PC-9 (cell line): ENCODE results near the gene PKNOX2. TPM values are rescaled to one million over a fixed set of nuclear protein-coding genes. Genes with fewer than 3 reads are reported as not detected.

ENCODE experiments used
- BruUV-seq: library from RNA; stranded (reverse); fragments of 400-500 nt; replicated peaks from 2 replicates; lab custom pipeline; 2021; lab: Mats Ljungman, UMichigan
- CTCF ChIA-PET: fragments of 300-600 bp; sonication (Branson Sonifier 250); formaldehyde crosslinking; loops from one replicate; lab custom pipeline; 2022; ENCODE audit warnings: antibody characterized with exemption; lab: Charles Lee
- POLR2A ChIA-PET: fragments of 300-600 bp; sonication (Branson Sonifier 250); formaldehyde crosslinking; loops from one replicate; lab custom pipeline; 2022; ENCODE audit warnings: antibody characterized with exemption; ENCODE audit not compliant: unreplicated experiment; lab: Charles Lee
- DNase-seq, 2 experiments: peaks; one replicate each; pipeline versions ENCODE4 v3.0.0 to v3.0.0-alpha.2; 2015 to 2022; ENCODE audit warnings: mixed read lengths in 1 of 2
- H2AFZ ChIP-seq: fragments of 200-600 bp; sonication (generic); 2 replicates; pipeline ENCODE4 v1.8.1; 2017; ENCODE audit warnings: antibody characterized with exemption
- H3F3A ChIP-seq: fragments of 200-600 bp; sonication (generic); 2 replicates; pipeline ENCODE4 v1.8.1; 2017; ENCODE audit warnings: antibody characterized with exemption, mild to moderate bottlenecking, low read depth; ENCODE audit not compliant: insufficient read depth
- H3K27ac ChIP-seq: fragments of 200-600 bp; sonication (generic); 2 replicates; pipeline ENCODE4 v1.6.1; 2016; ENCODE audit warnings: mixed run types
- H3K27me3 ChIP-seq: fragments of 200-600 bp; sonication (generic); 2 replicates; pipeline ENCODE4 v1.6.1; 2016; ENCODE audit warnings: low read depth, mixed run types; ENCODE audit not compliant: insufficient read depth
- H3K36me3 ChIP-seq: fragments of 200-600 bp; sonication (generic); 2 replicates; pipeline ENCODE4 v1.6.1; 2016; ENCODE audit warnings: low read depth, mixed run types
- H3K4me1 ChIP-seq: fragments of 200-600 bp; sonication (generic); replicated peaks from 2 replicates; pipeline ENCODE4 v1.6.1; 2016; ENCODE audit warnings: mixed run types; ENCODE audit not compliant: insufficient read depth
- H3K4me2 ChIP-seq: fragments of 200-600 bp; sonication (generic); 2 replicates; pipeline ENCODE4 v1.6.1; 2017; ENCODE audit warnings: mixed run types
- H3K4me3 ChIP-seq: fragments of 200-600 bp; sonication (generic); 2 replicates; pipeline ENCODE4 v1.6.1; 2016; ENCODE audit warnings: mixed run types
- H3K79me2 ChIP-seq: fragments of 200-600 bp; sonication (generic); 2 replicates; pipeline ENCODE4 v1.6.1; 2017; ENCODE audit warnings: low read depth, mixed run types
- H3K9me2 ChIP-seq: fragments of 200-600 bp; sonication (generic); 2 replicates; pipeline ENCODE4 v1.8.1; 2017; ENCODE audit warnings: mild to moderate bottlenecking; ENCODE audit not compliant: insufficient read depth
- H3K9me3 ChIP-seq: fragments of 200-600 bp; sonication (generic); 2 replicates; pipeline ENCODE4 v1.8.1; 2016; ENCODE audit warnings: low read depth; ENCODE audit not compliant: insufficient read depth
- H4K20me1 ChIP-seq: fragments of 200-600 bp; sonication (generic); 2 replicates; pipeline ENCODE4 v1.8.1; 2017; ENCODE audit not compliant: insufficient read depth
- CTCF ChIP-seq: fragments of 200-600 bp; sonication (generic); conservative IDR thresholded peaks from 2 replicates; pipeline ENCODE4 v1.6.1; 2017; ENCODE audit warnings: mixed run types, antibody characterized with exemption, mild to moderate bottlenecking, moderate library complexity
- EZH2 ChIP-seq: fragments of 200-600 bp; sonication (generic); IDR thresholded peaks from 2 replicates; pipeline ENCODE4 v1.8.0; 2017; ENCODE audit warnings: antibody characterized with exemption, low read depth
- intact Hi-C: fragments of 100-400 bp; cut with micrococcal nuclease; formaldehyde crosslinking; loops from one replicate; pipeline ENCODE4 v1.10.0; 2022; ENCODE audit not compliant: unreplicated experiment
- total RNA-seq: library from RNA; stranded (reverse); gene quantifications from 2 replicates; pipeline ENCODE4 v1.2.3, GENCODE V29; 2021

PKNOX2 gene
- total RNA-seq, 1 experiment from 2014 or later: not detected

DNA sequence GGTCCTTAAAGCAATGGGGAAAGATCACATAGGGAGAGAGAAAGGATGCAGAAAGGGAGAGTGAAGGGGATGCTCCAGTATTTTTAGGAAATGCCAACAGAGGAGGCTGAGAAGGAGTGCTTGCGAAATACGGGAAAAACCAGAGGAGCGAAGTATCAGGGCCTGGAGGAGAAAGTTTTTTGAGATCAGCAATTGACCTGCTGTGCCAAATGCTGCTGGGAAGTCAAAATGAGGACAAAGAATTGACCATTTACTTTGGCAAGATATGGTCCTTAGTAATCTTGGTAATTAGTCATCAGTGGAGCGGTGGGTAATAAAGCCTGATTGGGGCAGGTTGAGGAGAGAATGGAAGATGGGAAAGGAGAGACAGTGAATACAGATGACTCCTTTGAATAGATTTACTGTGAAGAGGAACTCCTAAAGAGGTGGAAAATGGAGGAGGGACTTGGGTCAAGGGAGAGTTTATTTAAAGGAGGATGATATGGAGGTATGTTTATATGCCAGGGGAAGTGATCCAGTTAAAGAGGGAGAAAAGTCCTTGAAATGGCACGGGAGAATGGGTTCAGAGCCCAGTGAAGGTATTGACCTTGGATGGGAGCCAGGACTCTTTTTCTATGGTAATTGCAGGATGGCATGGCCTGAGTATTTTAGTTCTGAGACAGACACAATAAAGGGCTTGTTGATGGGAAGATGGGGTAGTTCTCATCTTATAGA, 111.5 kb downstream of the PKNOX2 start:
- intact Hi-C loops: no loop called here

DNA sequence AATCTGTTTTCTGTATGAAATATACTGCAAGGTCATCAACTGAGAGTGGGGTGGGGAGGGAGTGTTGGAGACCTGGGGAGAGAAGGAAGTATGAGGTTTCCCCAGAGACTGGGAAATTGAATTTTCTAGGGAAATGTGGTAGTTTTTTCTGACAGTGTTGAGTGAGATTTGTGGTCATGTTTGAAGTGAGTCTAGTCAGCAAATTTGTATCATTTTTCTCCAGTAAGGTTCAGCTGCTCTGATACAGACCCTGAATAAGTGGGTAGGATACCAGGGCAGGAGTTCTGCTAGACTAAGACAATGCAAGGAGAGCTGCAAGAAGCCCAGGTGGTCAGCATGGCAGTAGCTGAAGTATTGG, 112.0 kb downstream of the PKNOX2 start:
- no peaks in the 10 kb centered on the region for H3K9me2 ChIP-seq
- DNase-seq: no peak
- H3K79me2 ChIP-seq: no peaks in the 10 kb centered on the region
- H3K27me3 ChIP-seq: 0 out of 2 replicates have a peak, but pooled peaks cover 7% of the 10 kb centered on the region
- no peak for TF ChIP-seq EZH2
- TF ChIP-seq CTCF: no peak
- H3K27ac ChIP-seq: no peak overlapping the region
- no peaks in the 10 kb centered on the region for H3F3A ChIP-seq
- BruUV-seq: no TSS peak
- H3K4me1 ChIP-seq: no peaks in the 10 kb centered on the region
- H3K9me3 ChIP-seq: no peaks in the 10 kb centered on the region
- POLR2A ChIA-PET: no interaction called here
- no peaks in the 10 kb centered on the region for H4K20me1 ChIP-seq
- CTCF ChIA-PET: no interaction called here
- no peak overlapping the region for H3K4me2 ChIP-seq
- H3K36me3 ChIP-seq: no peaks in the 10 kb centered on the region
- no peak overlapping the region for H3K4me3 ChIP-seq
- intact Hi-C loops: no loop called here
- H2AFZ ChIP-seq: no peak overlapping the region

More for the DNA sequence above, 111.5 kb downstream of the PKNOX2 start:
- no peaks in the 10 kb centered on the region for H4K20me1 ChIP-seq
- no peak overlapping the region for H3K4me2 ChIP-seq
- 0 out of 2 replicates have a peak, but pooled peaks cover 7% of the 10 kb centered on the region for H3K27me3 ChIP-seq
- no peaks in the 10 kb centered on the region for H3F3A ChIP-seq
- no peak overlapping the region for H3K4me3 ChIP-seq
- BruUV-seq: no TSS peak
- CTCF ChIA-PET: no interaction called here
- no peaks in the 10 kb centered on the region for H3K9me3 ChIP-seq
- H3K36me3 ChIP-seq: no peaks in the 10 kb centered on the region
- no peaks in the 10 kb centered on the region for H3K79me2 ChIP-seq
- POLR2A ChIA-PET: no interaction called here
- DNase-seq: no peak
- H3K9me2 ChIP-seq: no peaks in the 10 kb centered on the region
- TF ChIP-seq CTCF (no peak), EZH2 (no peak)
- H3K4me1 ChIP-seq: no peaks in the 10 kb centered on the region
- no peak overlapping the region for H3K27ac ChIP-seq
- no peak overlapping the region for H2AFZ ChIP-seq

- Histone ChIP-seq H3K27me3 (0 out of 2 replicates have a peak, but pooled peaks cover 7% of the 10 kb centered on the region), H3K27ac (no peak overlapping the region), H3K9me3 (no peaks in the 10 kb centered on the region), H3K4me3 (no peak overlapping the region), H3K4me2 (no peak overlapping the region), H3K9me2 (no peaks in the 10 kb centered on the region), H2AFZ (no peak overlapping the region), H4K20me1 (no peaks in the 10 kb centered on the region), H3K79me2 (no peaks in the 10 kb centered on the region), H3K4me1 (0 out of 2 replicates have a peak, but pooled peaks cover 7% of the 10 kb centered on the region), H3F3A (no peaks in the 10 kb centered on the region), H3K36me3 (no peaks in the 10 kb centered on the region)
- ChIA-PET POLR2A (no interaction called here), CTCF (no interaction called here)
- no peak for DNase-seq
- intact Hi-C loops: no loop called here
- BruUV-seq: no TSS peak
- TF ChIP-seq CTCF (no peak), EZH2 (no peak)
These were observed 115.3 kb downstream of the PKNOX2 start for GRCh38 chr11:125279676-125280418.
